Immature natural killer cell (primary cell): ENCODE results near the gene OGDH. TPM values are rescaled to one million over a fixed set of nuclear protein-coding genes. Genes with fewer than 3 reads are reported as not detected.
"Not testable (repeated sequence)": the region's sequence is repeated elsewhere in the genome, so short reads cannot be mapped to it uniquely, and the experiment has no call there.

Experiments used
- DNase-seq, 3 donors: peaks; one replicate each; pipeline ENCODE4 v3.0.0; 2022; ENCODE audit warnings: mixed read lengths in 1 of 3
- H3K27ac Mint-ChIP-seq, 6 donors: one replicate each; pipeline ENCODE4 v1.8.0; 2020; ENCODE audit warnings: mixed read lengths in 6 of 6, mild to moderate bottlenecking in 5 of 6, inconsistent platforms in 4 of 6, moderate library complexity in 3 of 6
- H3K27me3 Mint-ChIP-seq, 3 donors: one replicate each; pipeline ENCODE4 v1.8.0; 2020 to 2021; ENCODE audit warnings: low read depth in 3 of 3, mild to moderate bottlenecking in 3 of 3, mixed read lengths in 3 of 3, moderate library complexity in 3 of 3, inconsistent platforms in 1 of 3
- H3K36me3 Mint-ChIP-seq, 3 donors: one replicate each; pipeline ENCODE4 v1.8.0; 2020; ENCODE audit warnings: mixed read lengths in 3 of 3, inconsistent platforms in 2 of 3, mild to moderate bottlenecking in 2 of 3
- H3K4me1 Mint-ChIP-seq, 2 donors: one replicate each; pipeline ENCODE4 v1.8.0; 2020; ENCODE audit warnings: inconsistent platforms in 2 of 2, mild to moderate bottlenecking in 2 of 2, mixed read lengths in 2 of 2, moderate library complexity in 1 of 2
- H3K4me3 Mint-ChIP-seq, 5 donors: one replicate each; pipeline ENCODE4 v1.8.0; 2020; ENCODE audit warnings: mild to moderate bottlenecking in 5 of 5, mixed read lengths in 5 of 5, inconsistent platforms in 3 of 5, moderate library complexity in 3 of 5
- H3K9me3 Mint-ChIP-seq, 6 donors: one replicate each; pipeline ENCODE4 v1.8.0; 2020; ENCODE audit warnings: mild to moderate bottlenecking in 6 of 6, mixed read lengths in 6 of 6, inconsistent platforms in 4 of 6, moderate library complexity in 3 of 6
- polyA plus RNA-seq, 3 donors: library from polyadenylated mRNA; unstranded; fragments of 300-500 nt; fragmentation: Illumina TruSeq; gene quantifications; one replicate each; pipeline ENCODE4 v1.2.3, GENCODE V29; 2021

Gene OGDH
- polyA plus RNA-seq, 3 donors from 2014 or later = 24.3 to 44.4 (median 32.8) TPM

- H3K27me3 Mint-ChIP-seq = no peaks in the 10 kb centered on the region
- peak overlapping the region in 4 of 6 donors; percentile 5 to 39 (median 22) for H3K27ac Mint-ChIP-seq
- H3K4me1 Mint-ChIP-seq = peaks cover 3 to 6% of the 10 kb centered on the region in 2 donors
- peak; percentile 57 to 67 (median 57) for DNase-seq
- no peak overlapping the region for H3K4me3 Mint-ChIP-seq
- H3K9me3 Mint-ChIP-seq = no peaks in the 10 kb centered on the region
- H3K36me3 Mint-ChIP-seq = no peaks in the 10 kb centered on the region
These were observed 18.4 kb upstream of the OGDH start for GRCh38 chr7:44587843-44588711.

- no peak overlapping the region for H3K4me3 Mint-ChIP-seq
- no peak overlapping the region for H3K27ac Mint-ChIP-seq
- H3K4me1 Mint-ChIP-seq = peaks cover 3 to 6% of the 10 kb centered on the region in 2 donors
- H3K27me3 Mint-ChIP-seq = no peaks in the 10 kb centered on the region
- H3K36me3 Mint-ChIP-seq = peaks cover 0 to 4% (median 0%) of the 10 kb centered on the region in 3 donors
- DNase-seq = no peak
- H3K9me3 Mint-ChIP-seq = no peaks in the 10 kb centered on the region
These were observed 15.5 kb upstream of the OGDH start for GRCh38 chr7:44590910-44591309.

GRCh38 chr7:44595934-44596635 is 10.3 kb upstream of the OGDH start:
- H3K27ac Mint-ChIP-seq = no peak overlapping the region

GRCh38 chr7:44597181-44597580 is 9.2 kb upstream of the OGDH start:
- not testable (repeated sequence) for H3K4me3 Mint-ChIP-seq, H3K4me1 Mint-ChIP-seq, DNase-seq, H3K9me3 Mint-ChIP-seq, H3K36me3 Mint-ChIP-seq, H3K27me3 Mint-ChIP-seq, H3K27ac Mint-ChIP-seq

More at GRCh38 chr7:44595934-44596635, 10.3 kb upstream of the OGDH start:
- H3K36me3 Mint-ChIP-seq = peaks cover 0 to 7% (median 0%) of the 10 kb centered on the region in 3 donors
- H3K27me3 Mint-ChIP-seq = peaks cover 0 to 4% (median 2%) of the 10 kb centered on the region in 3 donors
- no peaks in the 10 kb centered on the region for H3K4me1 Mint-ChIP-seq
- H3K4me3 Mint-ChIP-seq = no peak overlapping the region
- DNase-seq = no peak
- H3K9me3 Mint-ChIP-seq = no peaks in the 10 kb centered on the region

- H3K4me1 Mint-ChIP-seq = no peaks in the 10 kb centered on the region
- DNase-seq = no peak
- H3K36me3 Mint-ChIP-seq = peaks cover 0 to 7% (median 0%) of the 10 kb centered on the region in 3 donors
- no peak overlapping the region for H3K27ac Mint-ChIP-seq
- H3K4me3 Mint-ChIP-seq = no peak overlapping the region
- no peaks in the 10 kb centered on the region for H3K9me3 Mint-ChIP-seq
- H3K27me3 Mint-ChIP-seq = peaks cover 2 to 8% (median 2%) of the 10 kb centered on the region in 3 donors
These were observed 7.2 kb upstream of the OGDH start for GRCh38 chr7:44599222-44599621.

DNA sequence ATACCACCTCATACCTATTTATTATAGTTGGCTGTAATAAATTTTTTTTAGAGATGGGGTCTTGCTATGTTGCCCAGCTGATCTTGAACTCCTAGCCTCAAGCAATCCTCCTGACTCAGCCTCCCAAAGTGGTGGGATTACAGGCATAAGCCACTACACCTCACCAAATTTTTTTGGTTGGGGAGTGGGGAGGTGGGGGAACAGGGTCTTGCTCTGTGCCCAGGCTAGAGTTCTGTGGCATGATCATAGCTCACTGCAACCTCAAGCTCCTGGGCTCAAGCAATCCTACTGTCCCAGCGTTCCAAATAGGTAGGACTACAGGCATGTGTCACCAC is 3.9 kb upstream of the OGDH start:
- H3K4me1 Mint-ChIP-seq = peaks cover 19 to 20% of the 10 kb centered on the region in 2 donors
- DNase-seq = no peak
- peaks cover 0 to 3% (median 0%) of the 10 kb centered on the region in 3 donors for H3K36me3 Mint-ChIP-seq
- no peak overlapping the region for H3K27ac Mint-ChIP-seq
- no peak overlapping the region for H3K4me3 Mint-ChIP-seq
- H3K9me3 Mint-ChIP-seq = no peaks in the 10 kb centered on the region
- H3K27me3 Mint-ChIP-seq = peaks cover 13 to 21% (median 15%) of the 10 kb centered on the region in 3 donors

GRCh38 chr7:44603193-44603592 is 3.2 kb upstream of the OGDH start:
- no peak for DNase-seq
- H3K27me3 Mint-ChIP-seq = peaks cover 13 to 21% (median 15%) of the 10 kb centered on the region in 3 donors
- H3K27ac Mint-ChIP-seq = no peak overlapping the region
- H3K4me3 Mint-ChIP-seq = no peak overlapping the region
- no peaks in the 10 kb centered on the region for H3K9me3 Mint-ChIP-seq
- H3K36me3 Mint-ChIP-seq = peaks cover 0 to 3% (median 0%) of the 10 kb centered on the region in 3 donors
- peaks cover 22 to 27% of the 10 kb centered on the region in 2 donors for H3K4me1 Mint-ChIP-seq

- H3K27ac Mint-ChIP-seq = peak overlapping the region in 4 of 6 donors; percentile 13 to 99 (median 93)
- no peaks in the 10 kb centered on the region for H3K9me3 Mint-ChIP-seq
- H3K36me3 Mint-ChIP-seq = peaks cover 0 to 3% (median 0%) of the 10 kb centered on the region in 3 donors
- H3K4me3 Mint-ChIP-seq = peak overlapping the region; percentile 34 to 62 (median 54)
- DNase-seq = no peak
- H3K27me3 Mint-ChIP-seq = peaks cover 13 to 24% (median 15%) of the 10 kb centered on the region in 3 donors
- H3K4me1 Mint-ChIP-seq = peaks cover 35 to 43% of the 10 kb centered on the region in 2 donors
These were observed 1.5 kb upstream of the OGDH start for GRCh38 chr7:44604941-44605340.

- peaks cover 43 to 53% of the 10 kb centered on the region in 2 donors for H3K4me1 Mint-ChIP-seq
These were observed 978 bp downstream of the OGDH start for GRCh38 chr7:44607141-44608068.

GRCh38 chr7:44608916-44609648 is 2.7 kb downstream of the OGDH start:
- no peaks in the 10 kb centered on the region for H3K9me3 Mint-ChIP-seq
- H3K27ac Mint-ChIP-seq = peak overlapping the region in 4 of 6 donors; percentile 13 to 83 (median 20)
- peak overlapping the region in 4 of 5 donors; percentile 4 to 52 (median 23) for H3K4me3 Mint-ChIP-seq
- H3K36me3 Mint-ChIP-seq = no peaks in the 10 kb centered on the region
- H3K4me1 Mint-ChIP-seq = peaks cover 46 to 55% of the 10 kb centered on the region in 2 donors
- DNase-seq = no peak
- peaks cover 13 to 17% (median 14%) of the 10 kb centered on the region in 3 donors for H3K27me3 Mint-ChIP-seq

More at GRCh38 chr7:44607141-44608068, 978 bp downstream of the OGDH start:
- Mint-ChIP-seq H3K27ac (peak overlapping the region; percentile 96 to 100 (median 98)), H3K9me3 (no peaks in the 10 kb centered on the region), H3K27me3 (peaks cover 13 to 21% (median 15%) of the 10 kb centered on the region in 3 donors), H3K36me3 (no peaks in the 10 kb centered on the region), H3K4me3 (peak overlapping the region; percentile 97 to 99 (median 98))
- DNase-seq = no peak

DNA sequence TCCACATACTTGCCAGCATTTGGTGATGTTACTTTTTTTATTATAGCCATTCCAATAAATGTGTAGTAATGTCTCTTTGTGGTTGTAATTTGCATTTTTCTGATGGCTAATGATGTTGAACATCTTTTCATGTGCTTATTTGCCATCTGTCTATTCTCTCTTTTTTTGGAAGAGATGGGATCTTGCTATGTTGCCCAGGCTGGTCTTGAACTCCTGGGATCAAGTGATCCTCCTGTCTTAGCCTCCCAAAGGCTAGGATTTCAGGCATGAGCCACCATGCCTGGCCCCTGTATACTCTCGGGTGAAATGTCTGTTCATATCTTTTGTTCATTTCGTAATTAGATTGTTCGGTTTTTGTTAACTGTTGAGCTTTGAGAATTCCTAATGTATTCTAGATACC is 3.4 kb downstream of the OGDH start:
- H3K4me1 Mint-ChIP-seq = peaks cover 53 to 62% of the 10 kb centered on the region in 2 donors

GRCh38 chr7:44615149-44615611 is 8.8 kb downstream of the OGDH start:
- Mint-ChIP-seq H3K9me3 (no peaks in the 10 kb centered on the region), H3K27ac (peak overlapping the region; percentile 8 to 77 (median 40)), H3K36me3 (peaks cover 0 to 4% (median 0%) of the 10 kb centered on the region in 3 donors), H3K4me1 (peaks cover 44 to 65% of the 10 kb centered on the region in 2 donors), H3K27me3 (peaks cover 0 to 2% (median 1%) of the 10 kb centered on the region in 3 donors), H3K4me3 (peak overlapping the region in 1 of 5 donors; percentile 12)
- DNase-seq = no peak

More for the DNA sequence above, 3.4 kb downstream of the OGDH start:
- H3K27ac Mint-ChIP-seq = peak overlapping the region in 3 of 6 donors; percentile 26 to 74 (median 49)
- peaks cover 0 to 4% (median 0%) of the 10 kb centered on the region in 3 donors for H3K36me3 Mint-ChIP-seq
- no peaks in the 10 kb centered on the region for H3K9me3 Mint-ChIP-seq
- no peak for DNase-seq
- peaks cover 12 to 20% (median 14%) of the 10 kb centered on the region in 3 donors for H3K27me3 Mint-ChIP-seq
- peak overlapping the region in 1 of 5 donors; percentile 54 for H3K4me3 Mint-ChIP-seq
